ENCODE results near the gene ARHGAP42.
"Not testable (repeated sequence)": the region's sequence is repeated elsewhere in the genome, so short reads cannot be mapped to it uniquely, and the experiment has no call there.

The ARHGAP42 gene

GRCh38 chr11:100965346-100965745 is 278.3 kb downstream of the ARHGAP42 start:
- no peak for DNase-seq (ENCODE audit: low read depth)

GRCh38 chr11:100966366-100966765 is 279.3 kb downstream of the ARHGAP42 start:
- DNase-seq (ENCODE audit: low read depth): no peak

- DNase-seq (ENCODE audit: low read depth): no peak
These were observed 281.9 kb downstream of the ARHGAP42 start for GRCh38 chr11:100969008-100969407.

- DNase-seq (ENCODE audit: low read depth): no peak
These were observed 283.4 kb downstream of the ARHGAP42 start for GRCh38 chr11:100970283-100971164.

- DNase-seq (ENCODE audit: low read depth): no peak
These were observed 285.0 kb downstream of the ARHGAP42 start for GRCh38 chr11:100972046-100972445.

- DNase-seq (ENCODE audit: low read depth): no peak
These were observed 291.4 kb downstream of the ARHGAP42 start for GRCh38 chr11:100978442-100978841.

- no peak for DNase-seq (ENCODE audit: low read depth)
These were observed 291.9 kb downstream of the ARHGAP42 start for GRCh38 chr11:100978939-100979338.

- DNase-seq (ENCODE audit: low read depth): no peak
These were observed 293.1 kb downstream of the ARHGAP42 start for GRCh38 chr11:100980156-100980555.

GRCh38 chr11:100981196-100981824 is 294.2 kb downstream of the ARHGAP42 start:
- DNase-seq (ENCODE audit: low read depth): no peak

GRCh38 chr11:100984668-100985067 is 297.6 kb downstream of the ARHGAP42 start:
- DNase-seq (ENCODE audit: low read depth): no peak

GRCh38 chr11:100990931-100991330 is 303.8 kb downstream of the ARHGAP42 start:
- DNase-seq (ENCODE audit: low read depth): no peak

GRCh38 chr11:100991541-100991940 is 304.5 kb downstream of the ARHGAP42 start:
- no peak for DNase-seq (ENCODE audit: low read depth)

GRCh38 chr11:100994966-100995365 is 307.9 kb downstream of the ARHGAP42 start:
- DNase-seq (ENCODE audit: low read depth): no peak

GRCh38 chr11:100999756-101000155 is 312.7 kb downstream of the ARHGAP42 start:
- no peak for DNase-seq (ENCODE audit: low read depth)

GRCh38 chr11:101003468-101003867 is 316.4 kb downstream of the ARHGAP42 start:
- DNase-seq (ENCODE audit: low read depth): no peak

- no peak for DNase-seq (ENCODE audit: low read depth)
These were observed 322.0 kb downstream of the ARHGAP42 start for GRCh38 chr11:101008961-101009689.

- no peak for DNase-seq (ENCODE audit: low read depth)
These were observed 322.6 kb downstream of the ARHGAP42 start for GRCh38 chr11:101009690-101010055.

GRCh38 chr11:101010899-101011298 is 323.8 kb downstream of the ARHGAP42 start:
- no peak for DNase-seq (ENCODE audit: low read depth)

GRCh38 chr11:101011881-101012280 is 324.8 kb downstream of the ARHGAP42 start:
- DNase-seq (ENCODE audit: low read depth): no peak

- not testable (repeated sequence) for DNase-seq (ENCODE audit: low read depth)
These were observed 326.6 kb downstream of the ARHGAP42 start for GRCh38 chr11:101013702-101014101.

- no peak for DNase-seq (ENCODE audit: low read depth)
These were observed 327.7 kb downstream of the ARHGAP42 start for GRCh38 chr11:101014600-101015285.

- no peak for DNase-seq (ENCODE audit: low read depth)
These were observed 332.8 kb downstream of the ARHGAP42 start for GRCh38 chr11:101019870-101020269.
